DMS79 treated with DMSO at 0.1 percent for 48 hours (cell line): ENCODE measurements around the gene RAP2C.
A peak's percentile ranks its signal among the peaks of the same experiment; 100 is the strongest.

ENCODE experiments used
- DNase-seq: peaks from one replicate; lab custom pipeline; 2025; lab: John Stamatoyannopoulos, UW

RAP2C gene

GRCh38 chrX:132219343-132219768 lies at the start of gene RAP2C:
RAP2C (minus strand) TSS chrX:132219447; CDS start chrX:132217268, 2,179 bp downstream.
- peak; percentile 3 for DNase-seq

GRCh38 chrX:132267392-132267791 lies 48.1 kb upstream of the RAP2C start:
- no peak for DNase-seq

GRCh38 chrX:132266583-132267355 lies 47.5 kb upstream of the RAP2C start:
- DNase-seq: no peak

- no peak for DNase-seq
These were observed 43.9 kb upstream of the RAP2C start for GRCh38 chrX:132263127-132263526.

GRCh38 chrX:132258509-132258908 lies 39.3 kb upstream of the RAP2C start:
- DNase-seq: no peak

- no peak for DNase-seq
These were observed 37.9 kb upstream of the RAP2C start for GRCh38 chrX:132257116-132257515.

GRCh38 chrX:132236121-132236520 lies 16.9 kb upstream of the RAP2C start:
- no peak for DNase-seq

GRCh38 chrX:132235488-132235887 lies 16.2 kb upstream of the RAP2C start:
- no peak for DNase-seq

- DNase-seq: no peak
These were observed 12.3 kb upstream of the RAP2C start for GRCh38 chrX:132231587-132231986.

- no peak for DNase-seq
These were observed 8.3 kb upstream of the RAP2C start for GRCh38 chrX:132227383-132228112.

- DNase-seq: no peak
These were observed 6.9 kb upstream of the RAP2C start for GRCh38 chrX:132226169-132226568.

- peak; percentile 35 for DNase-seq
These were observed 991 bp downstream of the RAP2C start for GRCh38 chrX:132218100-132218812.

GRCh38 chrX:132217203-132218073 lies 1.8 kb downstream of the RAP2C start:
- DNase-seq: peak; percentile 32

GRCh38 chrX:132216806-132217202 lies 2.4 kb downstream of the RAP2C start:
- no peak for DNase-seq

GRCh38 chrX:132216283-132216682 lies 3.0 kb downstream of the RAP2C start:
- DNase-seq: no peak

- no peak for DNase-seq
These were observed 4.7 kb downstream of the RAP2C start for GRCh38 chrX:132214518-132214917.

GRCh38 chrX:132209527-132209926 lies 9.7 kb downstream of the RAP2C start:
- DNase-seq: no peak

- DNase-seq: no peak
These were observed 10.8 kb downstream of the RAP2C start for GRCh38 chrX:132208422-132208821.

GRCh38 chrX:132207996-132208395 lies 11.3 kb downstream of the RAP2C start:
- DNase-seq: no peak

GRCh38 chrX:132206259-132206658 lies 13.0 kb downstream of the RAP2C start:
- DNase-seq: no peak

GRCh38 chrX:132204629-132205028 lies 14.6 kb downstream of the RAP2C start:
- no peak for DNase-seq

GRCh38 chrX:132200976-132201375 lies 18.3 kb downstream of the RAP2C start:
- DNase-seq: no peak
